ENCODE measurements around the gene INTS2.
"Not testable (repeated sequence)": the region's sequence is repeated elsewhere in the genome, so short reads cannot be mapped to it uniquely, and the experiment has no call there.

The INTS2 gene

GRCh38 chr17:61897548-61898180 is 30.1 kb downstream of the INTS2 start:
- H3F3A ChIP-seq (ENCODE audit: insufficient read depth): peaks cover 6% of the 10 kb centered on the region
- no peak overlapping the region for H3K9ac ChIP-seq (ENCODE audit: low read length)
- peaks cover 27% of the 10 kb centered on the region; the same call in 1 of the 2 replicates for H3K36me3 ChIP-seq (ENCODE audit: low read length)
- H3K4me2 ChIP-seq (ENCODE audit: low read depth, low read length, poor library complexity, severe bottlenecking): no peak overlapping the region
- no peaks in the 10 kb centered on the region for H3K27me3 ChIP-seq (ENCODE audit: low read length)
- H3K9me2 ChIP-seq (replicated peaks; ENCODE audit: insufficient read depth, low read length): no peaks in the 10 kb centered on the region
- TF ChIP-seq CTCF (IDR thresholded peaks at IDR 0.05; ENCODE audit: insufficient read depth, low read length, poor library complexity, severe bottlenecking): no peak
- no peak for TF ChIP-seq EZH2phosphoT487 (conservative IDR thresholded peaks at IDR 0.05; ENCODE audit: low read length)
- H3K9me3 ChIP-seq (ENCODE audit: insufficient read depth, low read length): no peaks in the 10 kb centered on the region
- no peak overlapping the region for H3K27ac ChIP-seq (ENCODE audit: low read depth, low read length)
- H4K20me1 ChIP-seq (ENCODE audit: low read depth, low read length): 0 out of 2 replicates have a peak, but pooled peaks cover 3% of the 10 kb centered on the region
- H3K4me3 ChIP-seq (ENCODE audit: insufficient read depth, low read length, poor library complexity, severe bottlenecking): no peak overlapping the region
- H3K79me2 ChIP-seq (ENCODE audit: insufficient read depth, low read length): no peaks in the 10 kb centered on the region
- no peak overlapping the region for H2AFZ ChIP-seq (ENCODE audit: low read depth, low read length, severe bottlenecking)

GRCh38 chr17:61895391-61895790 is 32.4 kb downstream of the INTS2 start:
- H2AFZ ChIP-seq (ENCODE audit: low read depth, low read length, severe bottlenecking): no peak overlapping the region
- no peaks in the 10 kb centered on the region for H3K79me2 ChIP-seq (ENCODE audit: insufficient read depth, low read length)
- H3K9me3 ChIP-seq (ENCODE audit: insufficient read depth, low read length): no peaks in the 10 kb centered on the region
- H4K20me1 ChIP-seq (ENCODE audit: low read depth, low read length): 0 out of 2 replicates have a peak, but pooled peaks cover 3% of the 10 kb centered on the region
- H3K9me2 ChIP-seq (replicated peaks; ENCODE audit: insufficient read depth, low read length): no peaks in the 10 kb centered on the region
- H3K4me3 ChIP-seq (ENCODE audit: insufficient read depth, low read length, poor library complexity, severe bottlenecking): no peak overlapping the region
- H3K9ac ChIP-seq (ENCODE audit: low read length): no peak overlapping the region
- no peak overlapping the region for H3K27ac ChIP-seq (ENCODE audit: low read depth, low read length)
- peaks cover 6% of the 10 kb centered on the region for H3F3A ChIP-seq (ENCODE audit: insufficient read depth)
- H3K4me2 ChIP-seq (ENCODE audit: low read depth, low read length, poor library complexity, severe bottlenecking): no peak overlapping the region
- TF ChIP-seq CTCF (IDR thresholded peaks at IDR 0.05; ENCODE audit: insufficient read depth, low read length, poor library complexity, severe bottlenecking) (no peak), EZH2phosphoT487 (conservative IDR thresholded peaks at IDR 0.05; ENCODE audit: low read length) (no peak)
- peaks cover 26% of the 10 kb centered on the region; the same call in 1 of the 2 replicates for H3K36me3 ChIP-seq (ENCODE audit: low read length)
- no peaks in the 10 kb centered on the region for H3K27me3 ChIP-seq (ENCODE audit: low read length)

- peaks cover 31% of the 10 kb centered on the region; the same call in 1 of the 2 replicates for H3K36me3 ChIP-seq (ENCODE audit: low read length)
- H3K9me3 ChIP-seq (ENCODE audit: insufficient read depth, low read length); H3K4me2 ChIP-seq (ENCODE audit: low read depth, low read length, poor library complexity, severe bottlenecking); H3F3A ChIP-seq (ENCODE audit: insufficient read depth); H3K27me3 ChIP-seq (ENCODE audit: low read length); H3K27ac ChIP-seq (ENCODE audit: low read depth, low read length); H4K20me1 ChIP-seq (ENCODE audit: low read depth, low read length); H3K79me2 ChIP-seq (ENCODE audit: insufficient read depth, low read length); H3K9ac ChIP-seq (ENCODE audit: low read length); H3K4me3 ChIP-seq (ENCODE audit: insufficient read depth, low read length, poor library complexity, severe bottlenecking); H3K9me2 ChIP-seq (replicated peaks; ENCODE audit: insufficient read depth, low read length); H2AFZ ChIP-seq (ENCODE audit: low read depth, low read length, severe bottlenecking): not testable (repeated sequence)
Measured at GRCh38 chr17:61894310-61894709, 33.5 kb downstream of the INTS2 start.

- not testable (repeated sequence) for H4K20me1 ChIP-seq (ENCODE audit: low read depth, low read length); H3K4me2 ChIP-seq (ENCODE audit: low read depth, low read length, poor library complexity, severe bottlenecking); H3K9ac ChIP-seq (ENCODE audit: low read length); H3K4me3 ChIP-seq (ENCODE audit: insufficient read depth, low read length, poor library complexity, severe bottlenecking); H3K27me3 ChIP-seq (ENCODE audit: low read length); H3K79me2 ChIP-seq (ENCODE audit: insufficient read depth, low read length); H3K27ac ChIP-seq (ENCODE audit: low read depth, low read length); H3F3A ChIP-seq (ENCODE audit: insufficient read depth); H3K9me3 ChIP-seq (ENCODE audit: insufficient read depth, low read length); H2AFZ ChIP-seq (ENCODE audit: low read depth, low read length, severe bottlenecking); H3K9me2 ChIP-seq (replicated peaks; ENCODE audit: insufficient read depth, low read length)
- H3K36me3 ChIP-seq (ENCODE audit: low read length): peaks cover 14% of the 10 kb centered on the region; the same call in 1 of the 2 replicates
Measured at GRCh38 chr17:61887733-61888132, 40.0 kb downstream of the INTS2 start.

- not testable (repeated sequence) for H3K9ac ChIP-seq (ENCODE audit: low read length); H3K4me2 ChIP-seq (ENCODE audit: low read depth, low read length, poor library complexity, severe bottlenecking); H2AFZ ChIP-seq (ENCODE audit: low read depth, low read length, severe bottlenecking); H3F3A ChIP-seq (ENCODE audit: insufficient read depth); H3K79me2 ChIP-seq (ENCODE audit: insufficient read depth, low read length); H3K27me3 ChIP-seq (ENCODE audit: low read length); H3K9me3 ChIP-seq (ENCODE audit: insufficient read depth, low read length); H3K4me3 ChIP-seq (ENCODE audit: insufficient read depth, low read length, poor library complexity, severe bottlenecking); H4K20me1 ChIP-seq (ENCODE audit: low read depth, low read length); H3K27ac ChIP-seq (ENCODE audit: low read depth, low read length); H3K9me2 ChIP-seq (replicated peaks; ENCODE audit: insufficient read depth, low read length)
- H3K36me3 ChIP-seq (ENCODE audit: low read length): peaks cover 10% of the 10 kb centered on the region; the same call in 1 of the 2 replicates
Measured at GRCh38 chr17:61885865-61886264, 41.9 kb downstream of the INTS2 start.
